ENCODE results near the gene SMIM31.

Gene SMIM31

DNA sequence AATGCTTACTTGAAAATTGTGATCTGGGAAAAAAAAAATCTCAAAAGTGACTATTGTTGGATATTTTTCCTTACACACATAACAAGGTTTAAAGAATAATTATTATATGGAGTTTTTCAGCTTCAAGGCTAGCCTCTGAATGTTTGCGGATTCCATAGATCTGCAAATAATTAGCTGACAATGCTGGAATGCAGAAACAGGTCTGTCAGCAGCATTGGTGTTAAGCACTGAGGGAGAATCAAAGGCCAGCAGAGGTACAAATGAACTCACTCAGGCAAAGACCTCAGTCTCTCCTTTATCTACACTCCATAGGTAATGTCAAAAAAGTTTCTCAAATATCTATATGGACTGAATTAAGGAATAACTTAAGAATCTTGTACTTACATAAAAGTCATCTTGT is 35.1 kb downstream of the SMIM31 start:
- no peak overlapping the region for H3K9ac ChIP-seq (ENCODE audit: low read length)
- H3K4me3 ChIP-seq (ENCODE audit: low read depth in 1 of 2, low read length in 2 of 2): no peak overlapping the region
- H3K9me3 ChIP-seq (ENCODE audit: low read length): no peaks in the 10 kb centered on the region
- no peak overlapping the region for H3K27ac ChIP-seq (ENCODE audit: low read depth, low read length)
- H3K36me3 ChIP-seq (ENCODE audit: insufficient read depth, low read length): no peaks in the 10 kb centered on the region
- no peaks in the 10 kb centered on the region for H3K4me1 ChIP-seq (ENCODE audit: insufficient read depth, low read length)
- H3K27me3 ChIP-seq (ENCODE audit: control insufficient read depth in 1 of 2, insufficient read depth in 2 of 2, low read length in 2 of 2): no peaks in the 10 kb centered on the region

DNA sequence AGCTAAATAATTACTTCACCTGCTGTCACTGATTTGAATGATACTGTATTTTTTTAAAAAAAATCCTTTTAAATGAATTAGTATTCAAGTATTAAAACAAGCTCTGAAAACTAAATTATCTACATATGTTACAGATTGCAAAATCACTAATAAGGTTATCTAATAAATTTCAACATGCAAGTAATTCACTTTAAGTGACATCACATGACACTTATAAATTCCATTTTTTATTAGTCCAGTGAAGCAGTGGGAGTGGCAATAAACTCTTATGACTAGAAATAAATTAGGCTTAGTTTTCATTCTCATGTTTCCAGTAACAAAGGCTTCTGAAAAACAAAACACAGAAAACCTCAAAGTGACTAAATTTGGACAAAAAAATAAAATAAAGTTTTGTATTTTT is 36.3 kb downstream of the SMIM31 start:
- no peaks in the 10 kb centered on the region for H3K36me3 ChIP-seq (ENCODE audit: insufficient read depth, low read length)
- H3K9me3 ChIP-seq (ENCODE audit: low read length): no peaks in the 10 kb centered on the region
- no peaks in the 10 kb centered on the region for H3K27me3 ChIP-seq (ENCODE audit: control insufficient read depth in 1 of 2, insufficient read depth in 2 of 2, low read length in 2 of 2)
- H3K4me1 ChIP-seq (ENCODE audit: insufficient read depth, low read length): no peaks in the 10 kb centered on the region
- no peak overlapping the region for H3K9ac ChIP-seq (ENCODE audit: low read length)
- H3K27ac ChIP-seq (ENCODE audit: low read depth, low read length): no peak overlapping the region
- no peak overlapping the region for H3K4me3 ChIP-seq (ENCODE audit: low read depth in 1 of 2, low read length in 2 of 2)

DNA sequence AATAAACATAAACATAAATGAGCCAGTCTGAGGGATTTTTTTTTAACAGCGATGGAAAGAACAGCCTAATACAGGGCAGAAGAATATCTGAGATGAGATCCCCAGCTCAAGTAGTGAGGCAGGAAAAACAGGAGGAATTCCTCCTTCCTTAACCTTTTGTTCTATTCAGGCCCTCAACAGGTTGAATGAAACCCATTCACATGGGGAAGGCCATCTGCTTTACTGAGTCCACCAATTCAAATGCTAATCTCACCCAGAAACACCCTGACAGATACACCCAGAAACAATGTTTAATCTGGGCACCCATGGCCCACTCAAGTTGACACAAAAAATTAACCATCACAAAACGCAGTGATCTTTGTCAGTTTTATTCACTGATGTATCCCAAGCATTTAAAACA is 45.5 kb downstream of the SMIM31 start:
- H3K4me3 ChIP-seq (ENCODE audit: low read depth in 1 of 2, low read length in 2 of 2): no peak overlapping the region
- no peaks in the 10 kb centered on the region for H3K27me3 ChIP-seq (ENCODE audit: control insufficient read depth in 1 of 2, insufficient read depth in 2 of 2, low read length in 2 of 2)
- H3K4me1 ChIP-seq (ENCODE audit: insufficient read depth, low read length): no peaks in the 10 kb centered on the region
- no peaks in the 10 kb centered on the region for H3K36me3 ChIP-seq (ENCODE audit: insufficient read depth, low read length)
- H3K9ac ChIP-seq (ENCODE audit: low read length): no peak overlapping the region
- H3K27ac ChIP-seq (ENCODE audit: low read depth, low read length): no peak overlapping the region
- H3K9me3 ChIP-seq (ENCODE audit: low read length): no peaks in the 10 kb centered on the region

DNA sequence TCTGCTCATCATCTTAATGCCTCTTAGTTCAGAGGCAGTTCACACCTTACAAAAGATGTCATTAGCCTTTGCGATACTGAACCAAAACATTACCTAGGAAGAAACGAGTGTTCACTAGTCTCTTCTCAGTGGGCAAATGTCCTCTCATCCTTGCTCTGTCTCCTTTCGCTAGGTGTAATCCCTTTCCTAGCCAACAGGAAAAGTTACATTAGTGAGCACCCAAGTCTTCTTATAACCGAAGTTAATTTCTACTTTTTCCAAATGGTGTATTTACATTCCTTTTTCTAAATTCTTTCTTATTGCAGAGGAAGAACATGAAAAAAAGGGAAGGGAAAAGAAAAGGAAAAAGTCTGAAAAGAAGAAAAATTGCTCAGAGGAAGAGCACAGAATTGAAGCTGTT is 46.9 kb downstream of the SMIM31 start:
- H3K27ac ChIP-seq (ENCODE audit: low read depth, low read length): no peak overlapping the region
- no peak overlapping the region for H3K4me3 ChIP-seq (ENCODE audit: low read depth in 1 of 2, low read length in 2 of 2)
- no peaks in the 10 kb centered on the region for H3K4me1 ChIP-seq (ENCODE audit: insufficient read depth, low read length)
- H3K36me3 ChIP-seq (ENCODE audit: insufficient read depth, low read length): no peaks in the 10 kb centered on the region
- H3K9ac ChIP-seq (ENCODE audit: low read length): no peak overlapping the region
- no peaks in the 10 kb centered on the region for H3K9me3 ChIP-seq (ENCODE audit: low read length)
- H3K27me3 ChIP-seq (ENCODE audit: control insufficient read depth in 1 of 2, insufficient read depth in 2 of 2, low read length in 2 of 2): no peaks in the 10 kb centered on the region

DNA sequence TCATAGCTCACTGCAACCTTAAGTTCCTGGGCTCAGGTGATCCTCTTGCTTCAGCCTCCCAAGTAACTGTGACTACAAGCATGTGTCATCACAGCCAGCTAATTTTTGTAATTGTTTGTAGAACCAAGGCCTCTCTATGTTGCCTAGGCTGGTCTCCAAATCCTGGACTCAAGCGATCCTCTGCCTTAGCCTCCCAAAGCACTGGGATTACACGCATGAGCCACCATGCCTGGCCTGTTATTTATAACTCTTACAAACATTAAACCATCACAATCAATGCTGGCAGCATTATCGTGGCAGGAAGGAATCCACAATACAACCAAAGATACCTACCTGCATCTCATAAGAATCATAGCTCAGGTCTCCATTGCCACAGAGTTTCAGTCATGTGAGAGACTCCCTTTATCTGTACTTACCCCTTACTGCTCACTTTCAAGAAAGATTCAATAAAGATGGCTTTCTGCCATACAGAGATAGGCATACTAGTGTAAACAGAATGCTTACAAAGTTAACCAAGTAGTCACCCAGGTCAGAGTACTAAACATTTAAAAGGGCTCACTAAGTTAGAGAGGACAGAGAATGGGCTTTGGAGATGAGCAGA is 48.5 kb downstream of the SMIM31 start:
- Histone ChIP-seq H3K4me1 (ENCODE audit: insufficient read depth, low read length) (no peaks in the 10 kb centered on the region), H3K27me3 (ENCODE audit: control insufficient read depth in 1 of 2, insufficient read depth in 2 of 2, low read length in 2 of 2) (no peaks in the 10 kb centered on the region), H3K27ac (ENCODE audit: low read depth, low read length) (no peak overlapping the region), H3K9me3 (ENCODE audit: low read length) (no peaks in the 10 kb centered on the region), H3K36me3 (ENCODE audit: insufficient read depth, low read length) (no peaks in the 10 kb centered on the region), H3K9ac (ENCODE audit: low read length) (no peak overlapping the region), H3K4me3 (ENCODE audit: low read depth in 1 of 2, low read length in 2 of 2) (no peak overlapping the region)

DNA sequence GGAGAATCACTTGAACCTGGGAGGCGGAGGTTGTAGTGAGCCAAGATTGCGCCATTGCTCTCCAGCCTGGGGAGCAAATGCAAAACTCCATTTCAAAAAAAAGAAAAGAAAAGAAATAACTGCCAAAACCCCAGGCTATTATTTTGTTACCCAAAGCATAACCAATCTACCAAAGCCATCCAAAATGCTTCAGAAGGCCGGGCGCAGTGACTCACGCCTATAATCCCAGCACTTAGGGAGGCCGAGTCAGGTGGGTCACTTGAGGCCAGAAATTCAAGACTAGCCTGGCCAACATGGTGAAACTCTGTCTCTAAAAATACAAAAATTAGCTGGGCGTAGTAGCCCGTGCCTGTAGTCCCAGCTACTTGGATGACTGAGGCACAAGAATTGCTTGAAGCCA is 49.8 kb downstream of the SMIM31 start:
- Histone ChIP-seq H3K4me3 (ENCODE audit: low read depth in 1 of 2, low read length in 2 of 2) (no peak overlapping the region), H3K27ac (ENCODE audit: low read depth, low read length) (no peak overlapping the region), H3K9ac (ENCODE audit: low read length) (no peak overlapping the region), H3K9me3 (ENCODE audit: low read length) (no peaks in the 10 kb centered on the region), H3K36me3 (ENCODE audit: insufficient read depth, low read length) (no peaks in the 10 kb centered on the region), H3K4me1 (ENCODE audit: insufficient read depth, low read length) (no peaks in the 10 kb centered on the region), H3K27me3 (ENCODE audit: control insufficient read depth in 1 of 2, insufficient read depth in 2 of 2, low read length in 2 of 2) (no peaks in the 10 kb centered on the region)

DNA sequence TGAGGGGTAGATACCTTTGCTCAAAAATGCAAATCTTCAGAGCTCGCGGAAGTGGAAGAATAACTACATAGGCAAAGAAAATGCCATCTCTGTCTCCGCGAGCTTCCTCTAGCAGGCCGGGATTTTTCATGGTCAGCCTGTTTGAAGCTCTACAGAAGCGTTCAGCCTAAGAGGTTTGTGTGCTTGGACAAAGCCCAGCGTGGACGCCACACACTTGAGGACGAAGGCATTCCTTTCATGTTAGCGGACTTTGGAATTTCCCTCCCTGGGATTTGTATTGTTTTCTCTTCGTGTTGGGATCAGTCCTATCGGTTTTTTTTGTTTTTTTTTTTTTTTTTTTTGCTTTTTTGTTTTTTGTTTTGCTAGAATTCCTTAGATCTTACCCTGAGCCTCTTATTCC is 53.7 kb downstream of the SMIM31 start:
- H3K9ac ChIP-seq (ENCODE audit: low read length): no peak overlapping the region
- no peak overlapping the region for H3K27ac ChIP-seq (ENCODE audit: low read depth, low read length)

DNA sequence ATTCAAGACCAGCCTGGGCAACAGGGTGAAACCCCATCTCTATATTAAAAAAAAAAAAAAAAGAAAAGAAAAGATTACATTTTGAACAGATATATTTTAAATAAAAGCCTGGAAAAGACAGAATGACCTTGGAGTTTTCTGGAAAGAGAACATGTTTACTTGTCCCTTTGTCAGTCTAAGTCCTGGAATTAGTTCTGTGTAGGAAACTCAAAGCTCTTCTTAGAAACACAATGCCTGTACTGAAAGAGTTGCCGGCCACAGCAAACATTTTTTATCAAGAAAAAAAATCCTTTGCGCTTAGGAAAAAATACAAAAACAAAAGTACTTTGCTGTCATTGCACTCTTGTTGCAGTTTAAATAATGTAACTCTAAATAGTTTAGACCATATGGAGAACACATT is 59.6 kb downstream of the SMIM31 start:
- Histone ChIP-seq H3K4me3 (ENCODE audit: low read depth in 1 of 2, low read length in 2 of 2) (no peak overlapping the region), H3K27ac (ENCODE audit: low read depth, low read length) (no peak overlapping the region), H3K27me3 (ENCODE audit: control insufficient read depth in 1 of 2, insufficient read depth in 2 of 2, low read length in 2 of 2) (no peaks in the 10 kb centered on the region), H3K9me3 (ENCODE audit: low read length) (no peaks in the 10 kb centered on the region), H3K4me1 (ENCODE audit: insufficient read depth, low read length) (no peaks in the 10 kb centered on the region), H3K36me3 (ENCODE audit: insufficient read depth, low read length) (no peaks in the 10 kb centered on the region), H3K9ac (ENCODE audit: low read length) (no peak overlapping the region)

More for the DNA sequence above, 53.7 kb downstream of the SMIM31 start:
- no peak overlapping the region for H3K4me3 ChIP-seq (ENCODE audit: low read depth in 1 of 2, low read length in 2 of 2)
- H3K36me3 ChIP-seq (ENCODE audit: insufficient read depth, low read length): no peaks in the 10 kb centered on the region
- H3K9me3 ChIP-seq (ENCODE audit: low read length): no peaks in the 10 kb centered on the region
- no peaks in the 10 kb centered on the region for H3K27me3 ChIP-seq (ENCODE audit: control insufficient read depth in 1 of 2, insufficient read depth in 2 of 2, low read length in 2 of 2)
- H3K4me1 ChIP-seq (ENCODE audit: insufficient read depth, low read length): no peaks in the 10 kb centered on the region

DNA sequence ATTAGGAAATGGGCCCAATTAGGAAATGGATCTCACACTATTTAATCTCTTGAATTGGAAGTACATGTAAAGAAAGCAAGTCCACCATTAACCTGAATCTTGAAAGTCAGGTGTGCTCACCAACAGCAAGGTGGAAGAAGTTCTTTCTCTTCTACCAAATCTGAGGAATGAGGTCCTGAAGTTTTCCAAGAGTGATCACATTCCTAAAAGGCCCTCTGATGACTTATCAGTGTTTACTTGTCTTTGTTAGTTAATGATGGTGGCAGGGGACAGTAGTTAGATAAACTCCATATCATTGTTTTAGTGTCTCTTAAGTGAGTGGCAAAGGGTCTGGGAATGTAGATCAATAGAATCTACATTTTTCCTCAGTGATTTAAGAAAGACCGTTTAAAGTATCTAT is 61.8 kb downstream of the SMIM31 start:
- H3K27ac ChIP-seq (ENCODE audit: low read depth, low read length): no peak overlapping the region
- no peak overlapping the region for H3K9ac ChIP-seq (ENCODE audit: low read length)
- no peaks in the 10 kb centered on the region for H3K4me1 ChIP-seq (ENCODE audit: insufficient read depth, low read length)
- H3K27me3 ChIP-seq (ENCODE audit: control insufficient read depth in 1 of 2, insufficient read depth in 2 of 2, low read length in 2 of 2): no peaks in the 10 kb centered on the region
- no peak overlapping the region for H3K4me3 ChIP-seq (ENCODE audit: low read depth in 1 of 2, low read length in 2 of 2)
- H3K36me3 ChIP-seq (ENCODE audit: insufficient read depth, low read length): no peaks in the 10 kb centered on the region
- no peaks in the 10 kb centered on the region for H3K9me3 ChIP-seq (ENCODE audit: low read length)

DNA sequence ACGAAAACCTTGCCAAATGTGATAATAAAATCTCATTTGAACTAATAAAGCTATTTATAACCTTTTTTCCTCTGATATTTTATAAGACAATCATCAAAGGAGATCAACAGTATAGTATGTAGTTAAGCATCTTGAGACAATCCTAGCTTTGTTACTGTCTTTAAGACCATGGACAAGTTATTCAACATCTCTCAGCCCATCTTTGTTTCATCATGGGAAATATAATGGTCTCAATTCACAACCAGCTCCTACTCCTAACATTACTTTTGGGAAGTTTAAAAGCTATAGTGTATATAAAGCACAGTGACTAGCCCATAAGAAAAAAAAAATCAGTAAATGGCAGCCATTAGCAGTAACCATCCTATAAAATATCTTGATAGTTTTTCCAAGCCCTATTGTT is 65.4 kb downstream of the SMIM31 start:
- H3K9ac ChIP-seq (ENCODE audit: low read length): no peak overlapping the region
- no peaks in the 10 kb centered on the region for H3K36me3 ChIP-seq (ENCODE audit: insufficient read depth, low read length)
- H3K27me3 ChIP-seq (ENCODE audit: control insufficient read depth in 1 of 2, insufficient read depth in 2 of 2, low read length in 2 of 2): no peaks in the 10 kb centered on the region
- no peak overlapping the region for H3K4me3 ChIP-seq (ENCODE audit: low read depth in 1 of 2, low read length in 2 of 2)
- H3K4me1 ChIP-seq (ENCODE audit: insufficient read depth, low read length): no peaks in the 10 kb centered on the region
- H3K9me3 ChIP-seq (ENCODE audit: low read length): no peaks in the 10 kb centered on the region
- H3K27ac ChIP-seq (ENCODE audit: low read depth, low read length): no peak overlapping the region

DNA sequence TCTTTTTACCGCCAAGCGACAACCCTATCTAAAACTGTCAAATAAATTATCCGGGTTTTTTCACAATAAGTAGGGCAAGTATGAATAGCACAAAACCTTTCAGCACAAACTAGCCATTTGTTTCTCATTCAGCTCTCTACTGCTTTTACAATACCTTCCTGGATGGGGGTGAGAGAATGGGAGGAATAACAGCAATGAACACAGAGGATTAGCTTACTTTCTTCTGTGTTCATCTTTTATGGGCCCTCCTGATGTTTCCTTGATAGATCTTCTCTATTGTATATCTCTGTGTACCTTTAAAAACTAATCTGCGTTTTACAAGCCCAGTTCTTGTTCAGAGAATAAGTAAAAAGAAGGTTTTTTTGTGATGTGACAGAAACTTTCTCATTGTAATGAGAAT is 67.8 kb downstream of the SMIM31 start:
- H3K9me3 ChIP-seq (ENCODE audit: low read length): no peaks in the 10 kb centered on the region
- H3K4me3 ChIP-seq (ENCODE audit: low read depth in 1 of 2, low read length in 2 of 2): no peak overlapping the region
- no peaks in the 10 kb centered on the region for H3K4me1 ChIP-seq (ENCODE audit: insufficient read depth, low read length)
- H3K27ac ChIP-seq (ENCODE audit: low read depth, low read length): no peak overlapping the region
- no peaks in the 10 kb centered on the region for H3K27me3 ChIP-seq (ENCODE audit: control insufficient read depth in 1 of 2, insufficient read depth in 2 of 2, low read length in 2 of 2)
- H3K36me3 ChIP-seq (ENCODE audit: insufficient read depth, low read length): no peaks in the 10 kb centered on the region
- H3K9ac ChIP-seq (ENCODE audit: low read length): no peak overlapping the region

DNA sequence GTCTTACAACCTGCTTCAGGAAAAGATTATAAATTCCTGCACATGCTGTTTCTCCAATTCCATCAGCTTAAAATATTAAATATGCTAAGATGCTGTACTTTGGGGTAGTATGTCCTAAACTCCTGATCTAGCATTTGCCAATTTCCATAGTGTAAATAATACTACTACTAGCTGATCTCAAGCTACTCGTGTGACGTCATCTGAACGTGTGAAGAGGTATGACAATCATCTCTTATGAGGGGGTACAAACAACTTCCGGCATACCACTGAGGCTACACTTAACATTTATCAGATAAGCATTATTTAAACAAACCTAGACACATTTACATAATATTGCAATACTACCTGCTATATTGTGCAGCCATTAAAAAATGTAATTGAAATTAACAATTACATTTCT is 70.7 kb downstream of the SMIM31 start:
- Histone ChIP-seq H3K4me1 (ENCODE audit: insufficient read depth, low read length) (no peaks in the 10 kb centered on the region), H3K9me3 (ENCODE audit: low read length) (no peaks in the 10 kb centered on the region), H3K36me3 (ENCODE audit: insufficient read depth, low read length) (no peaks in the 10 kb centered on the region), H3K9ac (ENCODE audit: low read length) (no peak overlapping the region), H3K4me3 (ENCODE audit: low read depth in 1 of 2, low read length in 2 of 2) (no peak overlapping the region), H3K27me3 (ENCODE audit: control insufficient read depth in 1 of 2, insufficient read depth in 2 of 2, low read length in 2 of 2) (no peaks in the 10 kb centered on the region), H3K27ac (ENCODE audit: low read depth, low read length) (no peak overlapping the region)
